HepG2 (cell line): Measurements from ENCODE around the gene CPLX1. TPM values are rescaled to one million over a fixed set of nuclear protein-coding genes. Genes with fewer than 3 reads are reported as not detected.
A peak's percentile ranks its signal among the peaks of the same experiment; 100 is the strongest.

Experiments
- BORCS8-MEF2B ChIP-seq: sonication (generic); formaldehyde crosslinking; IDR thresholded peaks from 2 replicates; pipeline ENCODE4 v1.8.0; 2022; ENCODE audit warnings: mild to moderate bottlenecking, missing genetic modification reagents
- HOXA7 ChIP-seq: sonication (generic); formaldehyde crosslinking; IDR thresholded peaks from 2 replicates; pipeline ENCODE4 v1.8.1; 2022; ENCODE audit warnings: mild to moderate bottlenecking, missing genetic modification reagents, moderate library complexity
- KDM5B ChIP-seq: sonication (generic); formaldehyde crosslinking; IDR thresholded peaks from 2 replicates; pipeline ENCODE4 v1.4.0; 2020; ENCODE audit warnings: missing genetic modification reagents, mild to moderate bottlenecking, borderline replicate concordance
- KLF15 ChIP-seq: sonication (generic); formaldehyde crosslinking; IDR thresholded peaks from 2 replicates; pipeline ENCODE4 v1.8.1; 2023; ENCODE audit warnings: borderline replicate concordance, mild to moderate bottlenecking, inconsistent platforms, missing genetic modification reagents, mixed read lengths
- MEF2D ChIP-seq: sonication (generic); formaldehyde crosslinking; IDR thresholded peaks from 2 replicates; pipeline ENCODE4 v1.5.1; 2020; ENCODE audit warnings: mild to moderate bottlenecking, missing genetic modification reagents
- MIER3 ChIP-seq: IDR thresholded peaks from 2 replicates; pipeline ENCODE4 v1.6.1; 2016; ENCODE audit warnings: missing compliant biosample characterization, borderline replicate concordance
- RXRA ChIP-seq: sonication (generic); formaldehyde crosslinking; IDR thresholded peaks from 2 replicates; pipeline ENCODE4 v1.5.1; 2020; ENCODE audit warnings: missing genetic modification reagents
- YEATS4 ChIP-seq: sonication (generic); formaldehyde crosslinking; IDR thresholded peaks from 2 replicates; pipeline ENCODE4 v1.4.0; 2020; ENCODE audit warnings: missing genetic modification reagents, borderline replicate concordance
- ZNF451 ChIP-seq: sonication (generic); formaldehyde crosslinking; IDR thresholded peaks from 2 replicates; pipeline ENCODE4 v1.5.0; 2020; ENCODE audit warnings: mild to moderate bottlenecking, missing genetic modification reagents
- ZNF501 ChIP-seq: sonication (generic); formaldehyde crosslinking; IDR thresholded peaks from 2 replicates; pipeline ENCODE4 v1.5.1; 2020; ENCODE audit warnings: mild to moderate bottlenecking, moderate library complexity, missing genetic modification reagents
- ZNF558 ChIP-seq: sonication (generic); formaldehyde crosslinking; IDR thresholded peaks from 2 replicates; pipeline ENCODE4 v1.9.0; 2022; ENCODE audit warnings: mild to moderate bottlenecking, missing genetic modification reagents, borderline replicate concordance
- ZNF720 ChIP-seq: sonication (generic); formaldehyde crosslinking; IDR thresholded peaks from 2 replicates; pipeline ENCODE4 v1.4.0; 2020; ENCODE audit warnings: missing genetic modification reagents
- ZNF724P ChIP-seq: sonication (generic); formaldehyde crosslinking; IDR thresholded peaks from 2 replicates; pipeline ENCODE4 v1.8.0; 2022; ENCODE audit warnings: missing genetic modification reagents, borderline replicate concordance
- polyA plus RNA-seq, 8 experiments: library from polyadenylated mRNA; depleted of rRNA in 3 of 8; stranded (reverse) in 7 of 8; unstranded in 1 of 8; fragments of >200 nt; fragmentation: Illumina TruSeq in 4 of 8; extraction: Trizol in 4 of 8; gene quantifications; 2 replicates each; pipeline versions ENCODE4 v1.2.1 to v1.2.3, GENCODE V29; 2011 to 2016; ENCODE audit warnings: low read depth in 4 of 8, missing spikeins in 1 of 8, mixed read lengths in 1 of 8; ENCODE audit not compliant: insufficient read depth in 1 of 8
- total RNA-seq, 5 experiments: library from RNA; depleted of rRNA; stranded (reverse); fragments of >200 nt; fragmentation: Illumina TruSeq; extraction: Trizol; gene quantifications; 2 replicates each; pipeline ENCODE4 v1.2.3, GENCODE V29; 2016; ENCODE audit warnings: low read depth in 1 of 5
- TF ChIP-seq, protein P1 (sequence below), 2 experiments: sonication (generic) in 1 of 2; formaldehyde crosslinking in 1 of 2; IDR thresholded peaks; 2 replicates each; pipeline versions ENCODE4 v1.4.0 to v1.6.1; 2018 to 2020; ENCODE audit warnings: missing genetic modification reagents in 2 of 2, borderline replicate concordance in 1 of 2, low read depth in 1 of 2, mild to moderate bottlenecking in 1 of 2, missing biosample characterization in 1 of 2
- TF ChIP-seq, protein P2 (sequence below): sonication (generic); formaldehyde crosslinking; IDR thresholded peaks from 2 replicates; pipeline ENCODE4 v1.4.0; 2020; ENCODE audit warnings: missing genetic modification reagents, borderline replicate concordance
- TF ChIP-seq, protein P3 (sequence below): sonication (generic); formaldehyde crosslinking; IDR thresholded peaks from 2 replicates; pipeline ENCODE4 v1.4.0; 2020; ENCODE audit warnings: missing genetic modification reagents
- TF ChIP-seq, protein P4 (sequence below): fragments of 450-650 bp; IDR thresholded peaks from 2 replicates; pipeline ENCODE4 v1.6.1; 2017
- TF ChIP-seq, protein P5 (sequence below), 2 experiments: sonication (generic) in 1 of 2; formaldehyde crosslinking in 1 of 2; IDR thresholded peaks; 2 replicates each; pipeline versions ENCODE4 v1.5.1 to v1.6.1; 2011 to 2020; ENCODE audit warnings: borderline replicate concordance in 1 of 2, low read depth in 1 of 2, low read length in 1 of 2, mild to moderate bottlenecking in 1 of 2, missing genetic modification reagents in 1 of 2, moderate library complexity in 1 of 2

Gene CPLX1
- total and polyA plus RNA-seq, 2 of the 13 experiments (the other 11 are each of a cell fraction or from before 2014, with no cell fraction given): 0.18 TPM

DNA sequence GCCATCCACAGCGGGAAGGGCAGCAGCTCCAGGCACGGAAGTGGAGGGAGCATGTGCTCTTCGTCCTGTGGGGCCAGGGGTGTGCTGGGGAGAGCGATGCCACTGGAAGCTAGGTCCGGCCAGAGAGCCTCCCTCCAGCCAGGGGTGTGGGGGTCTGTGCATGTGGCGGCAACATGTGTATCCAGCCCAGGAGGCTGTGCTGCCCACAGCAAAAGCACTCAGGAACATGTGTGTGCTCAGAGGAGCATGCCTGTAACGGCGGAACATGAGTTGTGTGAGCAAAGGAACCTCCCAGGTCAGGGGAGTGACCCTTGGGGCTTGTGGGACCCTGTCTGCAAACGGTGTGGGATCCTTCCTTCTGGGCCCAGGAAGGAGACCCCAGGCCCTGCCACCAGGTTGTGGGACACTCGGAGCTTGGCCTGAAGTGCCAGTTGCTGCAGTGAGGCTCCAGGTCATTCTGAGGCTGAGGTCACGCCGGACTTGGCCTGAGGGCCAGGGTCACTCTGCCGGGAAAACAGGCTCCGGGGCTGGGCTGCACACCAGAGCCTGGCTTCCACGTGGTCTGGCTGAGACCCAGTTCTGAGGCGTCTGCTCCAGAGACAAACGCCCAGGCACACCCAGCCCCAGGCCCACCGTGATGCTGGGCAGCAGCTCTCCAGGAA, 37.2 kb downstream of the CPLX1 start (continued):
- TF ChIP-seq, protein P1, sequence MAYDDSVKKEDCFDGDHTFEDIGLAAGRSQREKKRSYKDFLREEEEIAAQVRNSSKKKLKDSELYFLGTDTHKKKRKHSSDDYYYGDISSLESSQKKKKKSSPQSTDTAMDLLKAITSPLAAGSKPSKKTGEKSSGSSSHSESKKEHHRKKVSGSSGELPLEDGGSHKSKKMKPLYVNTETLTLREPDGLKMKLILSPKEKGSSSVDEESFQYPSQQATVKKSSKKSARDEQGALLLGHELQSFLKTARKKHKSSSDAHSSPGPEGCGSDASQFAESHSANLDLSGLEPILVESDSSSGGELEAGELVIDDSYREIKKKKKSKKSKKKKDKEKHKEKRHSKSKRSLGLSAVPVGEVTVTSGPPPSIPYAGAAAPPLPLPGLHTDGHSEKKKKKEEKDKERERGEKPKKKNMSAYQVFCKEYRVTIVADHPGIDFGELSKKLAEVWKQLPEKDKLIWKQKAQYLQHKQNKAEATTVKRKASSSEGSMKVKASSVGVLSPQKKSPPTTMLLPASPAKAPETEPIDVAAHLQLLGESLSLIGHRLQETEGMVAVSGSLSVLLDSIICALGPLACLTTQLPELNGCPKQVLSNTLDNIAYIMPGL (CRISPR knock-in tag; IDR thresholded peaks at IDR 0.05; ENCODE audit: borderline replicate concordance in 1 of 2, low read depth in 1 of 2): no peak
- no peak for TF ChIP-seq ZNF558 (CRISPR knock-in tag)
- TF ChIP-seq ZNF720 (CRISPR knock-in tag): no peak
- TF ChIP-seq, protein P2, sequence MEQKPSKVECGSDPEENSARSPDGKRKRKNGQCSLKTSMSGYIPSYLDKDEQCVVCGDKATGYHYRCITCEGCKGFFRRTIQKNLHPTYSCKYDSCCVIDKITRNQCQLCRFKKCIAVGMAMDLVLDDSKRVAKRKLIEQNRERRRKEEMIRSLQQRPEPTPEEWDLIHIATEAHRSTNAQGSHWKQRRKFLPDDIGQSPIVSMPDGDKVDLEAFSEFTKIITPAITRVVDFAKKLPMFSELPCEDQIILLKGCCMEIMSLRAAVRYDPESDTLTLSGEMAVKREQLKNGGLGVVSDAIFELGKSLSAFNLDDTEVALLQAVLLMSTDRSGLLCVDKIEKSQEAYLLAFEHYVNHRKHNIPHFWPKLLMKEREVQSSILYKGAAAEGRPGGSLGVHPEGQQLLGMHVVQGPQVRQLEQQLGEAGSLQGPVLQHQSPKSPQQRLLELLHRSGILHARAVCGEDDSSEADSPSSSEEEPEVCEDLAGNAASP (CRISPR knock-in tag): peak; percentile 84; the same call in 1 of the 2 replicates
- no peak for TF ChIP-seq HOXA7 (CRISPR knock-in tag)
- TF ChIP-seq ZNF451: 0 out of 2 replicates have a peak, but pooled peaks have one; percentile 25
- TF ChIP-seq BORCS8-MEF2B (CRISPR knock-in tag): peak; percentile 41; the same call in 1 of the 2 replicates
- TF ChIP-seq, protein P3, sequence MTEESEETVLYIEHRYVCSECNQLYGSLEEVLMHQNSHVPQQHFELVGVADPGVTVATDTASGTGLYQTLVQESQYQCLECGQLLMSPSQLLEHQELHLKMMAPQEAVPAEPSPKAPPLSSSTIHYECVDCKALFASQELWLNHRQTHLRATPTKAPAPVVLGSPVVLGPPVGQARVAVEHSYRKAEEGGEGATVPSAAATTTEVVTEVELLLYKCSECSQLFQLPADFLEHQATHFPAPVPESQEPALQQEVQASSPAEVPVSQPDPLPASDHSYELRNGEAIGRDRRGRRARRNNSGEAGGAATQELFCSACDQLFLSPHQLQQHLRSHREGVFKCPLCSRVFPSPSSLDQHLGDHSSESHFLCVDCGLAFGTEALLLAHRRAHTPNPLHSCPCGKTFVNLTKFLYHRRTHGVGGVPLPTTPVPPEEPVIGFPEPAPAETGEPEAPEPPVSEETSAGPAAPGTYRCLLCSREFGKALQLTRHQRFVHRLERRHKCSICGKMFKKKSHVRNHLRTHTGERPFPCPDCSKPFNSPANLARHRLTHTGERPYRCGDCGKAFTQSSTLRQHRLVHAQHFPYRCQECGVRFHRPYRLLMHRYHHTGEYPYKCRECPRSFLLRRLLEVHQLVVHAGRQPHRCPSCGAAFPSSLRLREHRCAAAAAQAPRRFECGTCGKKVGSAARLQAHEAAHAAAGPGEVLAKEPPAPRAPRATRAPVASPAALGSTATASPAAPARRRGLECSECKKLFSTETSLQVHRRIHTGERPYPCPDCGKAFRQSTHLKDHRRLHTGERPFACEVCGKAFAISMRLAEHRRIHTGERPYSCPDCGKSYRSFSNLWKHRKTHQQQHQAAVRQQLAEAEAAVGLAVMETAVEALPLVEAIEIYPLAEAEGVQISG (CRISPR knock-in tag): 0 out of 2 replicates have a peak, but pooled peaks have one; percentile 16
- peak; percentile 80; the same call in 1 of the 2 replicates for TF ChIP-seq ZNF724P (CRISPR knock-in tag)
- peak; percentile 67; the same call in 1 of the 2 replicates for TF ChIP-seq RXRA (CRISPR knock-in tag)
- TF ChIP-seq MIER3 (CRISPR knock-in tag): no peak
- 0 out of 2 replicates have a peak, but pooled peaks have one; percentile 32 for TF ChIP-seq YEATS4
- TF ChIP-seq, protein P4, sequence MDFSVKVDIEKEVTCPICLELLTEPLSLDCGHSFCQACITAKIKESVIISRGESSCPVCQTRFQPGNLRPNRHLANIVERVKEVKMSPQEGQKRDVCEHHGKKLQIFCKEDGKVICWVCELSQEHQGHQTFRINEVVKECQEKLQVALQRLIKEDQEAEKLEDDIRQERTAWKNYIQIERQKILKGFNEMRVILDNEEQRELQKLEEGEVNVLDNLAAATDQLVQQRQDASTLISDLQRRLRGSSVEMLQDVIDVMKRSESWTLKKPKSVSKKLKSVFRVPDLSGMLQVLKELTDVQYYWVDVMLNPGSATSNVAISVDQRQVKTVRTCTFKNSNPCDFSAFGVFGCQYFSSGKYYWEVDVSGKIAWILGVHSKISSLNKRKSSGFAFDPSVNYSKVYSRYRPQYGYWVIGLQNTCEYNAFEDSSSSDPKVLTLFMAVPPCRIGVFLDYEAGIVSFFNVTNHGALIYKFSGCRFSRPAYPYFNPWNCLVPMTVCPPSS: no peak
- peak; percentile 67; the same call in 1 of the 2 replicates for TF ChIP-seq KDM5B (CRISPR knock-in tag)
- 0 out of 2 replicates have a peak, but pooled peaks have one; percentile 13 for TF ChIP-seq MEF2D (CRISPR knock-in tag)
- TF ChIP-seq ZNF501: peak; percentile 66
- TF ChIP-seq, protein P5, sequence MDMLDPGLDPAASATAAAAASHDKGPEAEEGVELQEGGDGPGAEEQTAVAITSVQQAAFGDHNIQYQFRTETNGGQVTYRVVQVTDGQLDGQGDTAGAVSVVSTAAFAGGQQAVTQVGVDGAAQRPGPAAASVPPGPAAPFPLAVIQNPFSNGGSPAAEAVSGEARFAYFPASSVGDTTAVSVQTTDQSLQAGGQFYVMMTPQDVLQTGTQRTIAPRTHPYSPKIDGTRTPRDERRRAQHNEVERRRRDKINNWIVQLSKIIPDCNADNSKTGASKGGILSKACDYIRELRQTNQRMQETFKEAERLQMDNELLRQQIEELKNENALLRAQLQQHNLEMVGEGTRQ (IDR thresholded peaks at IDR 0.05; ENCODE audit: low read depth, low read length): no peak
- TF ChIP-seq, protein P5 (CRISPR knock-in tag; IDR thresholded peaks at IDR 0.05; ENCODE audit: borderline replicate concordance): no peak
- no peak for TF ChIP-seq KLF15 (CRISPR knock-in tag)
